Dendritic cell treated with granulocyte-macrophage colony-stimulating factor and Interleukin-4, amounts not matched to agents 40 ng/mL and 50 ng/mL, for 4 days (primary cell): Measurements from ENCODE around the gene DDX41.
A peak's percentile ranks its signal among the peaks of the same experiment; 100 is the strongest.
"Not testable (repeated sequence)": the region's sequence is repeated elsewhere in the genome, so short reads cannot be mapped to it uniquely, and the experiment has no call there.

Experiments
- H3K27ac Mint-ChIP-seq: one replicate; pipeline ENCODE4 v1.8.0; 2022; ENCODE audit warnings: mild to moderate bottlenecking, mixed read lengths
- H3K27me3 Mint-ChIP-seq: one replicate; pipeline ENCODE4 v1.8.0; 2022; ENCODE audit warnings: mild to moderate bottlenecking, mixed read lengths
- H3K36me3 Mint-ChIP-seq: one replicate; pipeline ENCODE4 v1.8.0; 2022; ENCODE audit warnings: low read depth, mixed read lengths
- H3K4me1 Mint-ChIP-seq: one replicate; pipeline ENCODE4 v1.8.0; 2022; ENCODE audit warnings: low read depth, mixed read lengths
- H3K4me3 Mint-ChIP-seq: one replicate; pipeline ENCODE4 v1.8.0; 2022; ENCODE audit warnings: mild to moderate bottlenecking, moderate library complexity, mixed read lengths
- H3K9me3 Mint-ChIP-seq: one replicate; pipeline ENCODE4 v1.8.0; 2022; ENCODE audit warnings: mixed read lengths
- intact Hi-C: fragments of 100-400 bp; cut with micrococcal nuclease; formaldehyde crosslinking; loops from one replicate; pipeline ENCODE4 v1.15.0; 2022

The DDX41 gene

GRCh38 chr5:177516601-177517568 is at the start of gene DDX41:
Gene DDX41 (minus strand): TSS chr5:177516961. CDS start chr5:177516945, 16 bp downstream.
- intact Hi-C loops, result loop anchor here (1.0 kb wide), 3 partner anchors 8 to 37 kb away; partner anchors contain the start of genes DOK3, FAM193B and PDLIM7
- Mint-ChIP-seq H3K4me3 (peak within 1 kb of the TSS; percentile 95), H3K27me3 (no peaks in the 10 kb centered on the region), H3K4me1 (peaks cover 65% of the 10 kb centered on the region), H3K9me3 (no peaks in the 10 kb centered on the region), H3K36me3 (peaks cover 84% of the 10 kb centered on the region), H3K27ac (peak within 1 kb of the TSS; percentile 77)

GRCh38 chr5:177565046-177565445 is 48.3 kb upstream of the DDX41 start:
- Mint-ChIP-seq H3K4me1 (no peaks in the 10 kb centered on the region), H3K27me3 (peaks cover 13% of the 10 kb centered on the region), H3K36me3 (no peaks in the 10 kb centered on the region), H3K9me3 (no peaks in the 10 kb centered on the region), H3K4me3 (no peak overlapping the region), H3K27ac (no peak overlapping the region)
- intact Hi-C loops, result no loop called here

GRCh38 chr5:177559446-177559941 is 42.7 kb upstream of the DDX41 start:
- H3K4me3 Mint-ChIP-seq, H3K27me3 Mint-ChIP-seq, intact Hi-C loops, H3K27ac Mint-ChIP-seq, H3K4me1 Mint-ChIP-seq, H3K9me3 Mint-ChIP-seq, H3K36me3 Mint-ChIP-seq: not testable (repeated sequence)

GRCh38 chr5:177557796-177558195 is 41.0 kb upstream of the DDX41 start:
- no peaks in the 10 kb centered on the region for H3K9me3 Mint-ChIP-seq
- no peak overlapping the region for H3K4me3 Mint-ChIP-seq

DNA sequence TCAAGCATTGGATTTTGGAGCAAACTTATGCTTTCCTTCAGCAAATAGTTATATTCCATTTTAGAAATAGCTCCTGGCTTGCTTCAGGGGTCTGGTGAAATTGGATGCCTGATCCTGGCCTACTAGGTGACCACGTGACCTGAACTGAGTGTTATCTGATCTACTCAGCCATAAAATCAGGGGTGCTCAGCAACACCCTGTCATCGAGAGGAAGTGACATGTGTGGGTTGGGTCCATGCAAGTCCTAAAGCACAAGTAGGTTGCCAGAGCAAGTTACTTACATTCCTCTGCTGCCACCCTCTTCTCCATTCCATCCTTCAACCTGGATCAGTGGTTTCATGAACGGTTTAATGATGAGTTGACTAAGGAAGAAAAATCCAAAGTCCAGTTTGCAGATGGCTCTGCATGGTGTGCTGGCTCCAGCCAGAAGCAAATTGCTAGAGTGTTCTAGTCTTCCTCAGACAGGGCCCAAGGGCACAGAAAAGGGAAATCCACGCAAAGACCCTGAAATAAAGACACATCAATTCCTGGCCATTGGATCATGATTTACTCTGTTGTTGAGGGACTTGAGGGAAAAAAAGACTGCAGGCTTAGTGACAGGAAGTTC is 40.4 kb upstream of the DDX41 start:
- intact Hi-C loops, result no loop called here
- no peak overlapping the region for H3K27ac Mint-ChIP-seq
- H3K4me3 Mint-ChIP-seq, result no peak overlapping the region
- H3K36me3 Mint-ChIP-seq, result peaks cover 15% of the 10 kb centered on the region
- no peaks in the 10 kb centered on the region for H3K9me3 Mint-ChIP-seq
- peaks cover 2% of the 10 kb centered on the region for H3K27me3 Mint-ChIP-seq
- peaks cover 23% of the 10 kb centered on the region for H3K4me1 Mint-ChIP-seq

More at GRCh38 chr5:177557796-177558195, 41.0 kb upstream of the DDX41 start:
- Mint-ChIP-seq H3K36me3 (peaks cover 9% of the 10 kb centered on the region), H3K4me1 (peaks cover 16% of the 10 kb centered on the region), H3K27ac (no peak overlapping the region), H3K27me3 (peaks cover 2% of the 10 kb centered on the region)
- intact Hi-C loops, result no loop called here

DNA sequence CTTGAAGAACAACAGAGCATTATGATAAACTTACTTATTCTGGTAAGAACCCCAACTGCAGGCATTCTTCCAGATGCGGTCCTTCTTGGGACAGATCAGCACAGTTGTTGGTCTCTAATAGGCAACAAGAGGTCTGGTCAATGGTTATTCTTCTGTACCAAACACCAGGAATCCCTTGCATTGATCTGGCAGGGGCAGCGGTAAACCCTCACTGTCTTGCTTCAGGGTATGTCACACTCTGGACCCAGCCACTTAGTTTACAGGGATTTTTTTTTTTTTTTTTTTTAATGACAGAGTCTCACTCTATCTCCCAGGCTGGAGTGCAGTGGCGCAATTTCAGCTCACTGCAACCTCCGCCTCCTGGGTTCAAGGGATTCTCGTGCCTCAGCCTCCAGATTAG is 38.9 kb upstream of the DDX41 start:
- H3K27ac Mint-ChIP-seq, result no peak overlapping the region
- H3K27me3 Mint-ChIP-seq, result peaks cover 2% of the 10 kb centered on the region
- no peak overlapping the region for H3K4me3 Mint-ChIP-seq
- peaks cover 26% of the 10 kb centered on the region for H3K4me1 Mint-ChIP-seq
- no peaks in the 10 kb centered on the region for H3K9me3 Mint-ChIP-seq
- intact Hi-C loops, result no loop called here
- H3K36me3 Mint-ChIP-seq, result peaks cover 24% of the 10 kb centered on the region

DNA sequence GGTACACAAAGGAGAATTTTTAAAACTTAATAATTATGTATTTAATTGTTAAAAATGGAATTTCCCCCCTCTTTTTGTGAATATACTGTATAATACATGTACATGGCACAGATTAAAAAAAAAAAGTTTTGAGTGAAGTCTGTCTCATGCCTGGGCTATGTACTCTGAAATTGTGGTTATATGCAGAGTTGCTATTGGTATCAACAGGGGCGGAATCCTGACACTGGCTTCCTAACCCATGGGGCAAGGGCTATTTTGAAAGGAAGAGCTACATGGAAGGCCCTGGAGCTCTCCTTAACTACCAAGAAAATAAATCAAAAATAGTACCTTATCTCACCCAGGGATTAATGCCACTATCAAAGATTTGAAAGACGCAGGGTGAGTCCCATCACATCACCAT is 38.5 kb upstream of the DDX41 start:
- H3K27me3 Mint-ChIP-seq, result peaks cover 2% of the 10 kb centered on the region

DNA sequence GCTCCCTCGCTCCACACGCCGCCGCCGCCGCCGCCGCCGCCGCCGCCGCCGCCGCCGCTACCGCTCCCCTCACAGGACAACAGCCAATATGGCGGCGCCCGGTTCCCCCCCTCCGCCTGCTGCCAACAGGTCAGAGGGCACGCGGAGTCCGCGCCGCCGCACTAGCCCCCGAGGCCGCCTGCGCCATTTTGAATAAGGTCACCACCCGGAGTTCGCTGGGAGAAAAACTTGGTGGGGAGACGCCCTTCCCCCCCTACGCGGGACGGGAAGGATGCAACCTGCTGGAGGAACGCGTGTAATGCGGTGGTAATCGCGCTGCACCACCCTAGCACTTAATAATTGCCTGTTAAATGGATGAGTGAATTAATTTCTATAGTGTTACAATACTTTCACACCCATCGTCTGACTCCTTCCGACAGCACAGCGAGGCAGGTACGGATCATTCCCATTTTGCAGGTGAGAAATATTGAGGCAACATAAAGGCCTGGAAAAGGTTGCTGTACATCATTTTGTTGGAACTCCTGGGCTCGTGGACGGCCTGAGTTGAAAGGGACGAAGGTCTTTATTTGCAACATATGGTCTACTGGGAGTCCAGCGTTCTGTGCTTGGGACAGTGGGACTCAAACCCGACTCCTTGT is 37.8 kb upstream of the DDX41 start, which contains the start of gene FAM193B:
TSS of gene FAM193B (minus strand) at position 90 of the 638 bp plus-strand sequence. CDS start 105 bp downstream, outside the sequence.
- Mint-ChIP-seq H3K27ac (peak within 1 kb of the TSS; percentile 56), H3K4me1 (peaks cover 32% of the 10 kb centered on the region), H3K27me3 (peaks cover 2% of the 10 kb centered on the region), H3K4me3 (peak within 1 kb of the TSS; percentile 81), H3K36me3 (peaks cover 25% of the 10 kb centered on the region), H3K9me3 (no peaks in the 10 kb centered on the region)
- intact Hi-C loops, result loop anchor here (1.0 to 5.0 kb wide), 2 partner anchors 37 to 43 kb away; no protein-coding TSS in a partner anchor

More for the DNA sequence above, 38.5 kb upstream of the DDX41 start:
- Mint-ChIP-seq H3K4me1 (peaks cover 29% of the 10 kb centered on the region), H3K9me3 (no peaks in the 10 kb centered on the region), H3K4me3 (no peak overlapping the region), H3K36me3 (peaks cover 25% of the 10 kb centered on the region), H3K27ac (no peak overlapping the region)
- intact Hi-C loops, result no loop called here

- Mint-ChIP-seq H3K36me3 (peaks cover 25% of the 10 kb centered on the region), H3K27ac (peak overlapping the region; percentile 56), H3K27me3 (peaks cover 2% of the 10 kb centered on the region), H3K9me3 (no peaks in the 10 kb centered on the region), H3K4me1 (peaks cover 33% of the 10 kb centered on the region), H3K4me3 (peak overlapping the region; percentile 81)
- intact Hi-C loops, result loop anchor here (1.0 to 5.0 kb wide), 2 partner anchors 37 to 43 kb away; no protein-coding TSS in a partner anchor
Measured at GRCh38 chr5:177553671-177554429, 37.1 kb upstream of the DDX41 start.

DNA sequence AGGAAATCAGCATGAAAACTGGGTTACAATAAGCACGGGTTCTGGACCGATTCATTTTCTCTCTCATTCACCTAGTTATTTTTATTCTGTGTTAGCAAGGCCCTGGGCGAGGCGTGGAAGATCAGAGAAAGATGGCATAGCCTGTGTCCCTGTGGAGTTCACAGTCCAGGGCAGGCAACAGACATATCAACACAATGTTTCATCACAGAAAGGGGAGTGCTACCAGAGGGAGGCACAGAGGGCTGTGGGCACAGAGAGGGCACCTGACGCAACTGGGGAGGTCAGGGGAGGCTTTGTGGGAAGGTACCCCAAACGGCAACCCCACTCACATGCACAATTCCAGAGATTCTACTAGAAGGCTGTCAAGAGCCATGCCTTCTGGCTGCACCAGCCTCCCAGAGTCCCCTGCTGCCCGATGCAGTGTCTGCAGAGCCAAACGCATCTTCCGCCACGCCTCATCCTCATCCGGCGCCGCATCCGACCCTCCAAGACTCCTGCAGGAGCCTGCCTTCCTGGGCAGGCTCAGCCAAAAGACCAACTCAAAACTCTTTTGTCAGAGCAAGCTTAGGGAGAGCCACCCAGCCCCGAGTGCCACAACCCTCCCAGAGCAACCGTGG is 36.2 kb upstream of the DDX41 start:
- H3K4me1 Mint-ChIP-seq, result peaks cover 42% of the 10 kb centered on the region
- peaks cover 2% of the 10 kb centered on the region for H3K27me3 Mint-ChIP-seq
- H3K9me3 Mint-ChIP-seq, result no peaks in the 10 kb centered on the region
- H3K36me3 Mint-ChIP-seq, result peaks cover 25% of the 10 kb centered on the region
- H3K4me3 Mint-ChIP-seq, result peak overlapping the region; percentile 81
- intact Hi-C loops, result loop anchor here (5.0 kb wide), 1 partner anchor 44 kb away; no protein-coding TSS in a partner anchor
- peak overlapping the region; percentile 56 for H3K27ac Mint-ChIP-seq

- intact Hi-C loops, result loop anchor here (5.0 kb wide), 1 partner anchor 47 kb away; no protein-coding TSS in a partner anchor
Measured at GRCh38 chr5:177550122-177550521, 33.4 kb upstream of the DDX41 start.

DNA sequence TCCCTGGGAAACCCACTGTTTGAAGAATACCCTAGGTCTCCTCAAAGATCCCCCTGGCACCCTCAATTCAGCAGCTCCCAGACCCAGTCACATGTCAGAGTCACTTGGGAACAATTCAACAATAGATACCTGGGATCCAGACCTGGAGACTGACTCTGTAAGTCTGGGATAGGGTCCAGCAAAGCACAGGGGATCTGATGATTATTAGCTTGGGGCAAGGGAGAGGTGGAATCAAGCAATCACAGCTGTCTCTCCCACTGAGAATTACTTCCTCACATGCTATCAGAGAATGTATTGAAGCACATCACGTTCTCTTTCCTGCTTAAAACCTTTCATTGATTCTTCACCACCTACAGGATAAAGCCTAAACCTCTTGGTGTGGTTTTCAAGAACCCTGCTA is 31.7 kb upstream of the DDX41 start:
- no peak overlapping the region for H3K4me3 Mint-ChIP-seq
- no peaks in the 10 kb centered on the region for H3K9me3 Mint-ChIP-seq
- intact Hi-C loops, result no loop called here
- peaks cover 54% of the 10 kb centered on the region for H3K4me1 Mint-ChIP-seq
- H3K27me3 Mint-ChIP-seq, result no peaks in the 10 kb centered on the region
- H3K27ac Mint-ChIP-seq, result no peak overlapping the region
- peaks cover 37% of the 10 kb centered on the region for H3K36me3 Mint-ChIP-seq

More at GRCh38 chr5:177550122-177550521, 33.4 kb upstream of the DDX41 start:
- Mint-ChIP-seq H3K27me3 (no peaks in the 10 kb centered on the region), H3K4me3 (no peak overlapping the region), H3K27ac (no peak overlapping the region), H3K9me3 (no peaks in the 10 kb centered on the region), H3K4me1 (peaks cover 63% of the 10 kb centered on the region), H3K36me3 (peaks cover 30% of the 10 kb centered on the region)
